ENCODE measurements around the gene PLVAP.

DNA sequence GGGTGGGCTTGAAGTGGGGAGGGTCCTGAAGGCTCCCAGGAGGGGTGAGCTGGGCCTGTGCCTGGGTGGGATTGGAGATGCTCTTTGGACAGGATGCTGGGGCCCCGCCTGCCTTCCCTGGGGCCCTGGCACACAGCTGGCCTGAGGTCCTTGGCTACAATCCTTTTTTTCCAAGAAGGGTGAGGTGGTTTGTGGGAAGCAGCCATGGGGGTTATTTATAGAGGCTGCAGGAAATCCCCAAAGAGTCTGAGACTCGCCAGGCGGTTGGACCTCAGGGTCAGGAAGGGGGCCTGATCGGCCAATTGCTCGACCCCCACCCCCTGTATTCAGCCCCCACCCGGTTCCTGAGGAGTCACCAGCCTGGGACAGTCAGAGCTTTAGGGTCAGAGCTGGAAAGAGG is 29.8 kb downstream of the PLVAP start:
- TF ChIP-seq, protein P1, sequence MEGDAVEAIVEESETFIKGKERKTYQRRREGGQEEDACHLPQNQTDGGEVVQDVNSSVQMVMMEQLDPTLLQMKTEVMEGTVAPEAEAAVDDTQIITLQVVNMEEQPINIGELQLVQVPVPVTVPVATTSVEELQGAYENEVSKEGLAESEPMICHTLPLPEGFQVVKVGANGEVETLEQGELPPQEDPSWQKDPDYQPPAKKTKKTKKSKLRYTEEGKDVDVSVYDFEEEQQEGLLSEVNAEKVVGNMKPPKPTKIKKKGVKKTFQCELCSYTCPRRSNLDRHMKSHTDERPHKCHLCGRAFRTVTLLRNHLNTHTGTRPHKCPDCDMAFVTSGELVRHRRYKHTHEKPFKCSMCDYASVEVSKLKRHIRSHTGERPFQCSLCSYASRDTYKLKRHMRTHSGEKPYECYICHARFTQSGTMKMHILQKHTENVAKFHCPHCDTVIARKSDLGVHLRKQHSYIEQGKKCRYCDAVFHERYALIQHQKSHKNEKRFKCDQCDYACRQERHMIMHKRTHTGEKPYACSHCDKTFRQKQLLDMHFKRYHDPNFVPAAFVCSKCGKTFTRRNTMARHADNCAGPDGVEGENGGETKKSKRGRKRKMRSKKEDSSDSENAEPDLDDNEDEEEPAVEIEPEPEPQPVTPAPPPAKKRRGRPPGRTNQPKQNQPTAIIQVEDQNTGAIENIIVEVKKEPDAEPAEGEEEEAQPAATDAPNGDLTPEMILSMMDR (IDR thresholded peaks at IDR 0.05): no peak
- TF ChIP-seq, protein P2, sequence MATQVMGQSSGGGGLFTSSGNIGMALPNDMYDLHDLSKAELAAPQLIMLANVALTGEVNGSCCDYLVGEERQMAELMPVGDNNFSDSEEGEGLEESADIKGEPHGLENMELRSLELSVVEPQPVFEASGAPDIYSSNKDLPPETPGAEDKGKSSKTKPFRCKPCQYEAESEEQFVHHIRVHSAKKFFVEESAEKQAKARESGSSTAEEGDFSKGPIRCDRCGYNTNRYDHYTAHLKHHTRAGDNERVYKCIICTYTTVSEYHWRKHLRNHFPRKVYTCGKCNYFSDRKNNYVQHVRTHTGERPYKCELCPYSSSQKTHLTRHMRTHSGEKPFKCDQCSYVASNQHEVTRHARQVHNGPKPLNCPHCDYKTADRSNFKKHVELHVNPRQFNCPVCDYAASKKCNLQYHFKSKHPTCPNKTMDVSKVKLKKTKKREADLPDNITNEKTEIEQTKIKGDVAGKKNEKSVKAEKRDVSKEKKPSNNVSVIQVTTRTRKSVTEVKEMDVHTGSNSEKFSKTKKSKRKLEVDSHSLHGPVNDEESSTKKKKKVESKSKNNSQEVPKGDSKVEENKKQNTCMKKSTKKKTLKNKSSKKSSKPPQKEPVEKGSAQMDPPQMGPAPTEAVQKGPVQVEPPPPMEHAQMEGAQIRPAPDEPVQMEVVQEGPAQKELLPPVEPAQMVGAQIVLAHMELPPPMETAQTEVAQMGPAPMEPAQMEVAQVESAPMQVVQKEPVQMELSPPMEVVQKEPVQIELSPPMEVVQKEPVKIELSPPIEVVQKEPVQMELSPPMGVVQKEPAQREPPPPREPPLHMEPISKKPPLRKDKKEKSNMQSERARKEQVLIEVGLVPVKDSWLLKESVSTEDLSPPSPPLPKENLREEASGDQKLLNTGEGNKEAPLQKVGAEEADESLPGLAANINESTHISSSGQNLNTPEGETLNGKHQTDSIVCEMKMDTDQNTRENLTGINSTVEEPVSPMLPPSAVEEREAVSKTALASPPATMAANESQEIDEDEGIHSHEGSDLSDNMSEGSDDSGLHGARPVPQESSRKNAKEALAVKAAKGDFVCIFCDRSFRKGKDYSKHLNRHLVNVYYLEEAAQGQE (IDR thresholded peaks at IDR 0.05): no peak
- TF ChIP-seq, protein P3, sequence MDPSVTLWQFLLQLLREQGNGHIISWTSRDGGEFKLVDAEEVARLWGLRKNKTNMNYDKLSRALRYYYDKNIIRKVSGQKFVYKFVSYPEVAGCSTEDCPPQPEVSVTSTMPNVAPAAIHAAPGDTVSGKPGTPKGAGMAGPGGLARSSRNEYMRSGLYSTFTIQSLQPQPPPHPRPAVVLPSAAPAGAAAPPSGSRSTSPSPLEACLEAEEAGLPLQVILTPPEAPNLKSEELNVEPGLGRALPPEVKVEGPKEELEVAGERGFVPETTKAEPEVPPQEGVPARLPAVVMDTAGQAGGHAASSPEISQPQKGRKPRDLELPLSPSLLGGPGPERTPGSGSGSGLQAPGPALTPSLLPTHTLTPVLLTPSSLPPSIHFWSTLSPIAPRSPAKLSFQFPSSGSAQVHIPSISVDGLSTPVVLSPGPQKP (IDR thresholded peaks at IDR 0.05; ENCODE audit: low read depth, low read length): no peak
- TF ChIP-seq SMC3 (IDR thresholded peaks at IDR 0.05): no peak
- TF ChIP-seq, protein P4, sequence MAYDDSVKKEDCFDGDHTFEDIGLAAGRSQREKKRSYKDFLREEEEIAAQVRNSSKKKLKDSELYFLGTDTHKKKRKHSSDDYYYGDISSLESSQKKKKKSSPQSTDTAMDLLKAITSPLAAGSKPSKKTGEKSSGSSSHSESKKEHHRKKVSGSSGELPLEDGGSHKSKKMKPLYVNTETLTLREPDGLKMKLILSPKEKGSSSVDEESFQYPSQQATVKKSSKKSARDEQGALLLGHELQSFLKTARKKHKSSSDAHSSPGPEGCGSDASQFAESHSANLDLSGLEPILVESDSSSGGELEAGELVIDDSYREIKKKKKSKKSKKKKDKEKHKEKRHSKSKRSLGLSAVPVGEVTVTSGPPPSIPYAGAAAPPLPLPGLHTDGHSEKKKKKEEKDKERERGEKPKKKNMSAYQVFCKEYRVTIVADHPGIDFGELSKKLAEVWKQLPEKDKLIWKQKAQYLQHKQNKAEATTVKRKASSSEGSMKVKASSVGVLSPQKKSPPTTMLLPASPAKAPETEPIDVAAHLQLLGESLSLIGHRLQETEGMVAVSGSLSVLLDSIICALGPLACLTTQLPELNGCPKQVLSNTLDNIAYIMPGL (CRISPR knock-in tag; IDR thresholded peaks at IDR 0.05; ENCODE audit: borderline replicate concordance): no peak
- TF ChIP-seq BHLHE40 (IDR thresholded peaks at IDR 0.05; ENCODE audit: low read depth, low read length): no peak
- TF ChIP-seq PHF8 (IDR thresholded peaks at IDR 0.05; ENCODE audit: borderline replicate concordance, low read depth): no peak
- TF ChIP-seq, protein P5, sequence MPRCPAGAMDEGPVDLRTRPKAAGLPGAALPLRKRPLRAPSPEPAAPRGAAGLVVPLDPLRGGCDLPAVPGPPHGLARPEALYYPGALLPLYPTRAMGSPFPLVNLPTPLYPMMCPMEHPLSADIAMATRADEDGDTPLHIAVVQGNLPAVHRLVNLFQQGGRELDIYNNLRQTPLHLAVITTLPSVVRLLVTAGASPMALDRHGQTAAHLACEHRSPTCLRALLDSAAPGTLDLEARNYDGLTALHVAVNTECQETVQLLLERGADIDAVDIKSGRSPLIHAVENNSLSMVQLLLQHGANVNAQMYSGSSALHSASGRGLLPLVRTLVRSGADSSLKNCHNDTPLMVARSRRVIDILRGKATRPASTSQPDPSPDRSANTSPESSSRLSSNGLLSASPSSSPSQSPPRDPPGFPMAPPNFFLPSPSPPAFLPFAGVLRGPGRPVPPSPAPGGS (IDR thresholded peaks at IDR 0.05): no peak
- no peak for TF ChIP-seq JUN (IDR thresholded peaks at IDR 0.05)
- TF ChIP-seq POLR2A (IDR thresholded peaks at IDR 0.05; ENCODE audit: low read length): no peak
- no peak for TF ChIP-seq KDM5A (IDR thresholded peaks at IDR 0.05)
- TF ChIP-seq JUNB (IDR thresholded peaks at IDR 0.05): no peak
